ENCODE measurements around the gene KSR1. TPM values are rescaled to one million over a fixed set of nuclear protein-coding genes. Genes with fewer than 3 reads are reported as not detected.

Gene KSR1
- total RNA-seq, 3 donors from 2014 or later = 52.1 to 63.5 (median 56.8) TPM

DNA sequence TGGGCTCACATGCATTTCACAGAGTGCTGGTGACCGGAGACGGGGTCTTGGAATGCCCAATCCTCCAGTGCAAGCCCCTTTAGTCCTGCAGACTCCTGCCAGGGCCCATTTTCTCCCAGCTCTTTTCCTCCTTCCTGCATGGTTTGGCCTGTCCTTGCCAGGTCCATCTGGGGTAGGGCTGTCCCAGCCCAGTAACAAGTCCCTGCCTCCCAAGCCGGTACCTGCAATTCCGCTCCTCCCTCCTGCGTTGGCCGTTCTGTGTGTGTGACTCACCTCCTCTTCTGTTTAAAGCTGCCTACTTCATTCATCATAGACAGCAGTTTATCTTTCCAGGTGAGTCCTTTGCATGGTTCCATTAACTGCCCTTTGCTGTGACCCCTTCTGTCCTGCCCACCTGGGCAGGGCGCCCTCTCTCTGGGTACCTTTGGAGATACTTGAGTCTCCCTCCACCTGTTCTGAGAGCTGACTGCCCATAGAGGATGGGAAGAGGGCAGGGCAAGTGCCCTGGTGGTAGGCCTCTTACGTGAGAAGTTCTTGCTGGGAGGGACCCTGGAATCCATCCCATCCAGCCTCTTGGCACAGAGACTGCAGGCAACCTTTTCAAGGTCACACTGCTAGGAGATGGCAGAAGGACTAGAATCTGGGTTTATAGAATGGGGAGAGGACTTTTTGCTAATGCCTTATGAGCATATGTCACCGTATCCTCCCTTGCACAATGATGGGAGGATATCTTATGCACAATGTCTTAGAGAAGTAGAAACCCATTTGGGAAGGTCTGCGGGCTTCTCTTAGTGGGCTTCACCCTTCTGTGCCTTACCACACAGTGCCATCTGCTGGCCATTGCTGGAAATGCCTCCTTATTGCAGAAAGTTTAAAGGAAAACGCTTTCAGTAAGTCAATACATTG lies 145.1 kb downstream of the KSR1 start:
- H3K4me3 Mint-ChIP-seq = no peak overlapping the region
- peak; percentile 32 to 47 for ATAC-seq
- H3K27me3 Mint-ChIP-seq (ENCODE audit: low read depth) = no peaks in the 10 kb centered on the region
- H3K9me3 Mint-ChIP-seq = no peaks in the 10 kb centered on the region
- H3K4me1 Mint-ChIP-seq (ENCODE audit: low read depth) = peaks cover 2% of the 10 kb centered on the region
- H3K36me3 Mint-ChIP-seq (ENCODE audit: insufficient read depth) = peaks cover 18% of the 10 kb centered on the region
- DNase-seq = peak; percentile 86

- Mint-ChIP-seq H3K4me3 (no peak overlapping the region), H3K27me3 (ENCODE audit: low read depth) (no peaks in the 10 kb centered on the region), H3K36me3 (ENCODE audit: insufficient read depth) (peaks cover 14% of the 10 kb centered on the region), H3K4me1 (ENCODE audit: low read depth) (peaks cover 2% of the 10 kb centered on the region), H3K9me3 (no peaks in the 10 kb centered on the region)
- no peak for DNase-seq
- ATAC-seq = no peak
These were observed 145.7 kb downstream of the KSR1 start for GRCh38 chr17:27601975-27602302.

GRCh38 chr17:27602721-27603420 lies 146.6 kb downstream of the KSR1 start:
- no peaks in the 10 kb centered on the region for H3K9me3 Mint-ChIP-seq

GRCh38 chr17:27603421-27603770 lies 147.1 kb downstream of the KSR1 start:
- Mint-ChIP-seq H3K9me3 (no peaks in the 10 kb centered on the region), H3K4me3 (no peak overlapping the region), H3K4me1 (ENCODE audit: low read depth) (peaks cover 2% of the 10 kb centered on the region), H3K36me3 (ENCODE audit: insufficient read depth) (peaks cover 10% of the 10 kb centered on the region), H3K27me3 (ENCODE audit: low read depth) (no peaks in the 10 kb centered on the region)
- no peak for DNase-seq
- no peak for ATAC-seq

More at GRCh38 chr17:27602721-27603420, 146.6 kb downstream of the KSR1 start:
- Mint-ChIP-seq H3K4me3 (no peak overlapping the region), H3K27me3 (ENCODE audit: low read depth) (no peaks in the 10 kb centered on the region), H3K36me3 (ENCODE audit: insufficient read depth) (peaks cover 11% of the 10 kb centered on the region), H3K4me1 (ENCODE audit: low read depth) (peaks cover 2% of the 10 kb centered on the region)
- DNase-seq (peak; percentile 73), ATAC-seq (peak; percentile 55)

DNA sequence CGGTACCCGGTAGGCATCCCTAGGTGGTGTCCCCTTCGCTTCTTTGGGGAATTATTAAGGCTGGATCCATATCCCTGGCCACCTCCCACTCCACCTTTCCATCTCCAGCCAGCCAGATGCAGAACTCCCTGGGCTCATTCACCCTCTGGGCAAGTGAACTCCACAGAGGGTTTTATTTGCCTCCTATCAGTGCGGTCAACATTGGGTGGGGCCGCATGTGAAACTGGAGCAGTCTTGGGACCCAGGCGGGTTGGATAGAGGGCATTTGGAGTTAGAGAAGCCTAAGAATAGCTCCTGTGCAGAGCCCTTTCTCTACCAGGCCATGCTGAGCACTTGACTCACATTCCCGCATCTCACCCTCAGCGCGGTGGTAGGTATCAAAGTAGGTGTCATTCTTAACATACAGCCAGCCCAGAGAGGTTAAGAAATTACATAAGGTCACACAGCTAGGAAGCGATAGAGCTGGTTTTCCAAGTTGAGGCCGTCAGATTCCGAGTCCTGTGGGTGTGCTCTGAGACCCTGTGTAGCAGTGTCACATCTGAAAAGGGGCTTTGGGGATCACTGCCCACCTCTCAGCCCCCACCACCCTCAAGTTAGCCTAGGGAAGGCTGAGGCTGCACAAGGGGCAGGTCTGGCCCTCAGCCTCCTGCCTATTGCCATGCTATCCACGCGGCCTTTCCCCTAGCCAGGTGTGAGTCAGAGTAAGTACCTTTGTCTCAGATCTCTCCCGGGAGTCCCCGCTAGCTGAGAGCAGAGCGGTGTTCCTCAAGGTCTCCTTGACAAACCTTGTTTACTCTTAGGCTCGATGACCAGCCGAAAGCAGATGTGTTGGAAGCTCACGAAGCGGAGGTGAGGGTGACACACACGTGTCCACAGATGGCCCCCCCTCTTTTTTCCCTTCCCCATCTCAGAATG lies 147.9 kb downstream of the KSR1 start:
- ATAC-seq = no peak
- Mint-ChIP-seq H3K36me3 (ENCODE audit: insufficient read depth) (peaks cover 13% of the 10 kb centered on the region), H3K4me3 (no peak overlapping the region)

DNA sequence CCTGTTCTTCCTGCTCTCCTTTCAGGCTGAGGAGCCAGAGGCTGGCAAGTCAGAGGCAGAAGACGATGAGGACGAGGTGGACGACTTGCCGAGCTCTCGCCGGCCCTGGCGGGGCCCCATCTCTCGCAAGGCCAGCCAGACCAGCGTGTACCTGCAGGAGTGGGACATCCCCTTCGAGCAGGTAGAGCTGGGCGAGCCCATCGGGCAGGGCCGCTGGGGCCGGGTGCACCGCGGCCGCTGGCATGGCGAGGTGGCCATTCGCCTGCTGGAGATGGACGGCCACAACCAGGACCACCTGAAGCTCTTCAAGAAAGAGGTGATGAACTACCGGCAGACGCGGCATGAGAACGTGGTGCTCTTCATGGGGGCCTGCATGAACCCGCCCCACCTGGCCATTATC lies 149.2 kb downstream of the KSR1 start:
- no peaks in the 10 kb centered on the region for H3K9me3 Mint-ChIP-seq
- H3K4me3 Mint-ChIP-seq = no peak overlapping the region
- H3K27me3 Mint-ChIP-seq (ENCODE audit: low read depth) = no peaks in the 10 kb centered on the region
- no peak for ATAC-seq
- no peak for DNase-seq
- no peaks in the 10 kb centered on the region for H3K4me1 Mint-ChIP-seq (ENCODE audit: low read depth)
- H3K36me3 Mint-ChIP-seq (ENCODE audit: insufficient read depth) = peaks cover 23% of the 10 kb centered on the region

More for the DNA sequence above, 147.9 kb downstream of the KSR1 start:
- no peaks in the 10 kb centered on the region for H3K27me3 Mint-ChIP-seq (ENCODE audit: low read depth)
- no peaks in the 10 kb centered on the region for H3K9me3 Mint-ChIP-seq
- DNase-seq = no peak
- H3K4me1 Mint-ChIP-seq (ENCODE audit: low read depth) = peaks cover 2% of the 10 kb centered on the region

DNA sequence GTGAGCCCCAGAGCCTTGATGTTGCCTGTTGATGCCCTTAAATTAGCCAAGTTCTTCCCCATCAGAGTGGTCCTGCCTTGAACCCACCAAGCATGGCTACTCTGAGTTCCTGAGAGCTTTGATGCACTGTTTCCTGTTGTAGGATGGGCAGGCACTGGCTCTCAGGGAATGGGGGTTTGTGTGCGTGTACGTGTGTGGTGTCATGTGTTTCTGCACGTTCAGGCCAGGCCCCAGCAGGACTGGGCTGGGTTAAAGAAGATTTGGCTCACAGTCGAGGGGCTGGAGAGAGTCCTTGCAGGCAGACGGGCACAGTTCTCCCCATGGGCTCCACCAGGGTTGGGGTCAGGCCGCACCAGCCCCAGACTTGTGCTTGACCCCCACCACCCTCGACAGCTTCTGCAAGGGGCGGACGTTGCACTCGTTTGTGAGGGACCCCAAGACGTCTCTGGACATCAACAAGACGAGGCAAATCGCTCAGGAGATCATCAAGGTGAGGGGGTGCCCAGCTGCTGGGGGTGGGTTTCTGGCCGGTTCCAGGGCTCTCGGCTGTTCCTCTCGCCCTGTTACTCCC lies 151.4 kb downstream of the KSR1 start:
- H3K9me3 Mint-ChIP-seq = no peaks in the 10 kb centered on the region

GRCh38 chr17:27608328-27609230 lies 152.3 kb downstream of the KSR1 start:
- DNase-seq = no peak
- H3K4me1 Mint-ChIP-seq (ENCODE audit: low read depth) = no peaks in the 10 kb centered on the region
- peaks cover 28% of the 10 kb centered on the region for H3K36me3 Mint-ChIP-seq (ENCODE audit: insufficient read depth)
- no peaks in the 10 kb centered on the region for H3K27me3 Mint-ChIP-seq (ENCODE audit: low read depth)
- peak; percentile 47 to 58 for ATAC-seq
- H3K4me3 Mint-ChIP-seq = no peak overlapping the region
- no peaks in the 10 kb centered on the region for H3K9me3 Mint-ChIP-seq

More for the DNA sequence above, 151.4 kb downstream of the KSR1 start:
- DNase-seq (no peak), ATAC-seq (no peak)
- Mint-ChIP-seq H3K27me3 (ENCODE audit: low read depth) (no peaks in the 10 kb centered on the region), H3K36me3 (ENCODE audit: insufficient read depth) (peaks cover 28% of the 10 kb centered on the region), H3K4me1 (ENCODE audit: low read depth) (no peaks in the 10 kb centered on the region), H3K4me3 (no peak overlapping the region)

- DNase-seq (no peak), ATAC-seq (no peak)
- Mint-ChIP-seq H3K4me1 (ENCODE audit: low read depth) (no peaks in the 10 kb centered on the region), H3K36me3 (ENCODE audit: insufficient read depth) (peaks cover 29% of the 10 kb centered on the region), H3K27me3 (ENCODE audit: low read depth) (no peaks in the 10 kb centered on the region), H3K9me3 (no peaks in the 10 kb centered on the region), H3K4me3 (no peak overlapping the region)
These were observed 153.5 kb downstream of the KSR1 start for GRCh38 chr17:27609611-27610303.

DNA sequence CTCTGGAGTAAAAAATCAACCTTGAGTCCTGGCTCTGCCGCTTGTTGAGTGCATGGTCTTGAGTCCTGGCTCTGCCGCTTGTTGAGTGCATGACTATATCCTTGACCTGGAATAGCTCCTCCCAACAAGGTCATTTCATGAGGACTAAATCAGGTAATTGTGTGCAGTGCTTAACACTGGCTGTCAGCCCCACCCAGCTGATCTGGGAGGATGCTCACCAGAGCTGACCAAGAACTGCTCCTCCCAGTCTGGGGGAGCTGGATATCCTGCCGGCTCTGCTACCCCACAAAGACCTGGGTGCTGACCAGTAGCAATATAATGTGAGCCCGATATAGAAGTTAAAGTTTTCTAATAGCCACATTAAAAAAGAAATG lies 154.0 kb downstream of the KSR1 start:
- Mint-ChIP-seq H3K9me3 (no peaks in the 10 kb centered on the region), H3K36me3 (ENCODE audit: insufficient read depth) (peaks cover 32% of the 10 kb centered on the region), H3K27me3 (ENCODE audit: low read depth) (no peaks in the 10 kb centered on the region), H3K4me3 (no peak overlapping the region), H3K4me1 (ENCODE audit: low read depth) (peaks cover 2% of the 10 kb centered on the region)
- ATAC-seq (no peak), DNase-seq (no peak)

GRCh38 chr17:27612160-27612770 lies 156.0 kb downstream of the KSR1 start:
- Mint-ChIP-seq H3K4me1 (ENCODE audit: low read depth) (peaks cover 19% of the 10 kb centered on the region), H3K27me3 (ENCODE audit: low read depth) (no peaks in the 10 kb centered on the region), H3K36me3 (ENCODE audit: insufficient read depth) (peaks cover 42% of the 10 kb centered on the region), H3K9me3 (no peaks in the 10 kb centered on the region), H3K4me3 (no peak overlapping the region)
- DNase-seq (no peak), ATAC-seq (peak; percentile 23 to 45)

- no peaks in the 10 kb centered on the region for H3K27me3 Mint-ChIP-seq (ENCODE audit: low read depth)
- H3K4me3 Mint-ChIP-seq = no peak overlapping the region
- peaks cover 19% of the 10 kb centered on the region for H3K4me1 Mint-ChIP-seq (ENCODE audit: low read depth)
- DNase-seq (no peak), ATAC-seq (no peak)
- H3K36me3 Mint-ChIP-seq (ENCODE audit: insufficient read depth) = peaks cover 46% of the 10 kb centered on the region
- no peaks in the 10 kb centered on the region for H3K9me3 Mint-ChIP-seq
These were observed 157.2 kb downstream of the KSR1 start for GRCh38 chr17:27613433-27613832.
